Testis (tissue), 2 donors: ENCODE measurements around the gene EXOC4.

Source experiments
- POLR2A ChIP-seq: fragments of 450-650 bp; IDR thresholded peaks from one replicate; pipeline ENCODE4 v1.6.1; 2017; ENCODE audit warnings: antibody characterized with exemption, mild to moderate bottlenecking, moderate library complexity
- TF ChIP-seq, protein P1 (sequence below), 3 experiments: fragments of 450-650 bp in 2 of 3; fragments of 200-600 bp in 1 of 3; sonication (generic) in 1 of 3; IDR thresholded peaks; one replicate each; pipeline ENCODE4 v1.5.1; 2016 to 2019; ENCODE audit warnings: antibody characterized with exemption in 3 of 3, mild to moderate bottlenecking in 2 of 3, moderate library complexity in 1 of 3

DNA sequence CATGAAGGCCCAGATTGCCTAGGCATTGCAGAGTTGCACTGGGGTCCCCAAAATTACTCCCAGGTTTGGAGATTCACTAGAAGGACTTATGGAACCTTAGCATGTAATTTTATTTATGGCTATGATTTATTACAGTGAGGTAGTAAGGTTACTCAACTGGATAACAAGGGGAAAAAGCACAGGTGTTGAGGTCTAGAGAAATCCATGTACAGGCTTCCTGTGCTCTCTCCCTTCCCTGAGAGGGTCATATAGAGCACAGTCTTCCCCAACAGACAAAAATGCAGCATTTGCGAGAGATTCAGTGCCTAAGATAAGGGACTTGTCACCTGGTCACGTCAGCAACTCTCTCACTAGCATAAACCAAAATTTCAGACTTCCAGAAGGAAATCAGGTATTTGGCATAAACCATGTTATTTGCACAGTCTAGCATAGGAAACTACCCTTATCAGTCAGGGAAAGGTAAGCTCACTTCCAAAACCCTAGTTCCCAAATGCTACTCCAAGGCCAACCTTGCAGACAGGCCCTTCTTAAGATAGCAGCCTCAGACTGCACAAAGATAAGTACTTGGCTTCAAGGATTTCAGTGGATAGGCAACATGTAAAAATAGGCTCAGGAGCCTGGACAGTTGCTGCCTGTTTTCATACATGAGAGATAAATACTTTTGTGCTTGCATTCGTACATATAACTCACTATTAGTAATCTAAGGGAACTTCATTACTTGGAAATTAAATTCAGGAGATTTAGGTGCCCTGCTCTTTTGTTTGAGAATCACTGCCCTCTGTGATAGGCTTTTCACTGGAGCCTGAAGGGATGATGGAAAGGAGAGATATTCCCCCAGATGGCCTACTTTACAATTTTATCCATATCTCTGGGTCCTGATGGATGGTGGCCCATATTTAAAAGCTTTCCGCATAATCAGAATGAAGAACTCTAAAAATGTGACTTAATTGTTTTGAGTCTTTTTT is 495.8 kb downstream of the EXOC4 start:
- TF ChIP-seq, protein P1, sequence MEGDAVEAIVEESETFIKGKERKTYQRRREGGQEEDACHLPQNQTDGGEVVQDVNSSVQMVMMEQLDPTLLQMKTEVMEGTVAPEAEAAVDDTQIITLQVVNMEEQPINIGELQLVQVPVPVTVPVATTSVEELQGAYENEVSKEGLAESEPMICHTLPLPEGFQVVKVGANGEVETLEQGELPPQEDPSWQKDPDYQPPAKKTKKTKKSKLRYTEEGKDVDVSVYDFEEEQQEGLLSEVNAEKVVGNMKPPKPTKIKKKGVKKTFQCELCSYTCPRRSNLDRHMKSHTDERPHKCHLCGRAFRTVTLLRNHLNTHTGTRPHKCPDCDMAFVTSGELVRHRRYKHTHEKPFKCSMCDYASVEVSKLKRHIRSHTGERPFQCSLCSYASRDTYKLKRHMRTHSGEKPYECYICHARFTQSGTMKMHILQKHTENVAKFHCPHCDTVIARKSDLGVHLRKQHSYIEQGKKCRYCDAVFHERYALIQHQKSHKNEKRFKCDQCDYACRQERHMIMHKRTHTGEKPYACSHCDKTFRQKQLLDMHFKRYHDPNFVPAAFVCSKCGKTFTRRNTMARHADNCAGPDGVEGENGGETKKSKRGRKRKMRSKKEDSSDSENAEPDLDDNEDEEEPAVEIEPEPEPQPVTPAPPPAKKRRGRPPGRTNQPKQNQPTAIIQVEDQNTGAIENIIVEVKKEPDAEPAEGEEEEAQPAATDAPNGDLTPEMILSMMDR (IDR thresholded peaks at IDR 0.05) = no peak
- TF ChIP-seq POLR2A = no peak
